Transverse colon (tissue), 4 donors: ENCODE data around the gene LAMB4. TPM values are rescaled to one million over a fixed set of nuclear protein-coding genes. Genes with fewer than 3 reads are reported as not detected.

Source experiments
- DNase-seq: peaks from one replicate; pipeline ENCODE4 v3.0.0-alpha.2; 2019
- H3K27ac ChIP-seq, 4 donors: fragments of 200-600 bp; sonication (generic); 2 replicates each; pipeline ENCODE4 v1.5.1; 2016 to 2018; ENCODE audit warnings: inconsistent platforms in 4 of 4
- H3K27me3 ChIP-seq: fragments of 200-600 bp; sonication (generic); 2 replicates; pipeline ENCODE4 v1.5.1; 2017; ENCODE audit warnings: inconsistent platforms
- H3K36me3 ChIP-seq, 4 donors: fragments of 200-600 bp; sonication (generic); 2 replicates each; pipeline ENCODE4 v1.5.1; 2017 to 2019; ENCODE audit warnings: inconsistent platforms in 4 of 4
- H3K4me1 ChIP-seq, 4 donors: fragments of 200-600 bp; sonication (generic); 2 replicates each; pipeline ENCODE4 v1.5.1; 2017 to 2020; ENCODE audit warnings: inconsistent platforms in 4 of 4
- H3K4me3 ChIP-seq, 4 donors: fragments of 200-600 bp; sonication (generic); 1 replicate in 1 of 4; 2 replicates in 3 of 4; pipeline versions ENCODE4 v1.5.1 to v1.6.1; 2017 to 2019; ENCODE audit warnings: inconsistent platforms in 4 of 4
- H3K9me3 ChIP-seq, 2 donors: fragments of 200-600 bp; sonication (generic); 2 replicates each; pipeline ENCODE4 v1.5.1; 2017 to 2019; ENCODE audit warnings: inconsistent platforms in 2 of 2
- EP300 ChIP-seq: sonication (generic); formaldehyde crosslinking; IDR thresholded peaks from one replicate; pipeline ENCODE4 v1.6.1; 2017; ENCODE audit warnings: antibody characterized with exemption, low read depth
- POLR2A ChIP-seq: fragments of 450-650 bp; IDR thresholded peaks from one replicate; pipeline ENCODE4 v1.6.1; 2016; ENCODE audit warnings: antibody characterized with exemption, mild to moderate bottlenecking, moderate library complexity
- POLR2AphosphoS5 ChIP-seq, 3 donors: sonication (generic); formaldehyde crosslinking; IDR thresholded peaks; one replicate each; pipeline ENCODE4 v1.6.1; 2016; ENCODE audit warnings: antibody characterized with exemption in 3 of 3
- WGBS, 2 donors: methylation state at CpG; one replicate each; pipeline ENCODE4 v1.1.5; 2018; ENCODE audit warnings: low coverage in 1 of 2; 5-methylcytosine and 5-hydroxymethylcytosine counted together
- in situ Hi-C, 4 donors: fragments of 200-750 bp; cut with MboI; loops; one replicate each; pipeline versions ENCODE4 v1.15.0 to v1.15.1; 2017; ENCODE audit warnings: low sequenced_read_pairs in 3 of 4, low pct_ligation_motif_present in 1 of 4, low pct_unique_long_range_greater_than_20kb in 1 of 4
- intact Hi-C: fragments of 100-400 bp; cut with DNase I; formaldehyde crosslinking; loops from one replicate; pipeline ENCODE4 v1.15.1; 2023; ENCODE audit warnings: low total_unique reads
- total RNA-seq, 4 donors: library from RNA; depleted of rRNA; stranded (reverse); fragments of >200 nt; gene quantifications; one replicate each; pipeline ENCODE4 v1.1.0, GENCODE V29; 2016
- TF ChIP-seq, protein P1 (sequence below), 5 experiments: fragments of 200-600 bp in 3 of 5; fragments of 450-650 bp in 2 of 5; sonication (generic) in 3 of 5; IDR thresholded peaks; 1 replicate in 2 of 5; 2 replicates in 3 of 5; pipeline ENCODE4 v1.5.1; 2016 to 2017; ENCODE audit warnings: antibody characterized with exemption in 5 of 5, inconsistent platforms in 3 of 5, mild to moderate bottlenecking in 2 of 5, moderate library complexity in 1 of 5

The LAMB4 gene
- total RNA-seq, 4 donors from 2014 or later: not detected

GRCh38 chr7:108138911-108139310 lies 8.8 kb upstream of the LAMB4 start:
- H3K27ac ChIP-seq: no peak overlapping the region
- DNase-seq: no peak

GRCh38 chr7:108137993-108138392 lies 7.8 kb upstream of the LAMB4 start:
- Histone ChIP-seq H3K36me3 (no peaks in the 10 kb centered on the region), H3K27me3 (no peaks in the 10 kb centered on the region), H3K9me3 (no peaks in the 10 kb centered on the region), H3K4me1 (no peaks in the 10 kb centered on the region), H3K27ac (no peak overlapping the region), H3K4me3 (no peak overlapping the region)
- intact Hi-C loops (no loop called here), in situ Hi-C loops (loop anchor here in 2 of 4 donors (25.0 kb wide), 2 partner anchors 251 to 401 kb away; partner anchors contain the start of genes CBLL1 (in 2 of the 2) and DLD (in 1 of the 2))
- no peak for TF ChIP-seq POLR2AphosphoS5 (IDR thresholded peaks at IDR 0.05)
- no peak for TF ChIP-seq POLR2A
- TF ChIP-seq EP300: no peak
- TF ChIP-seq, protein P1, sequence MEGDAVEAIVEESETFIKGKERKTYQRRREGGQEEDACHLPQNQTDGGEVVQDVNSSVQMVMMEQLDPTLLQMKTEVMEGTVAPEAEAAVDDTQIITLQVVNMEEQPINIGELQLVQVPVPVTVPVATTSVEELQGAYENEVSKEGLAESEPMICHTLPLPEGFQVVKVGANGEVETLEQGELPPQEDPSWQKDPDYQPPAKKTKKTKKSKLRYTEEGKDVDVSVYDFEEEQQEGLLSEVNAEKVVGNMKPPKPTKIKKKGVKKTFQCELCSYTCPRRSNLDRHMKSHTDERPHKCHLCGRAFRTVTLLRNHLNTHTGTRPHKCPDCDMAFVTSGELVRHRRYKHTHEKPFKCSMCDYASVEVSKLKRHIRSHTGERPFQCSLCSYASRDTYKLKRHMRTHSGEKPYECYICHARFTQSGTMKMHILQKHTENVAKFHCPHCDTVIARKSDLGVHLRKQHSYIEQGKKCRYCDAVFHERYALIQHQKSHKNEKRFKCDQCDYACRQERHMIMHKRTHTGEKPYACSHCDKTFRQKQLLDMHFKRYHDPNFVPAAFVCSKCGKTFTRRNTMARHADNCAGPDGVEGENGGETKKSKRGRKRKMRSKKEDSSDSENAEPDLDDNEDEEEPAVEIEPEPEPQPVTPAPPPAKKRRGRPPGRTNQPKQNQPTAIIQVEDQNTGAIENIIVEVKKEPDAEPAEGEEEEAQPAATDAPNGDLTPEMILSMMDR (IDR thresholded peaks at IDR 0.05): no peak
- DNase-seq: no peak
- WGBS, 2 donors: 81 to 94% methylated on average over 3 to 4 of the region's 4 CpGs

More at GRCh38 chr7:108138911-108139310, 8.8 kb upstream of the LAMB4 start:
- Histone ChIP-seq H3K36me3 (no peaks in the 10 kb centered on the region), H3K4me3 (no peak overlapping the region), H3K9me3 (no peaks in the 10 kb centered on the region), H3K4me1 (no peaks in the 10 kb centered on the region), H3K27me3 (no peaks in the 10 kb centered on the region)
- in situ Hi-C loops (loop anchor here in 2 of 4 donors (25.0 kb wide), 2 partner anchors 252 to 402 kb away; partner anchors contain the start of genes CBLL1 (in 2 of the 2) and DLD (in 1 of the 2)), intact Hi-C loops (no loop called here)
- TF ChIP-seq POLR2A: no peak
- TF ChIP-seq, protein P1 (IDR thresholded peaks at IDR 0.05): no peak
- TF ChIP-seq EP300: no peak
- TF ChIP-seq POLR2AphosphoS5 (IDR thresholded peaks at IDR 0.05): no peak

DNA sequence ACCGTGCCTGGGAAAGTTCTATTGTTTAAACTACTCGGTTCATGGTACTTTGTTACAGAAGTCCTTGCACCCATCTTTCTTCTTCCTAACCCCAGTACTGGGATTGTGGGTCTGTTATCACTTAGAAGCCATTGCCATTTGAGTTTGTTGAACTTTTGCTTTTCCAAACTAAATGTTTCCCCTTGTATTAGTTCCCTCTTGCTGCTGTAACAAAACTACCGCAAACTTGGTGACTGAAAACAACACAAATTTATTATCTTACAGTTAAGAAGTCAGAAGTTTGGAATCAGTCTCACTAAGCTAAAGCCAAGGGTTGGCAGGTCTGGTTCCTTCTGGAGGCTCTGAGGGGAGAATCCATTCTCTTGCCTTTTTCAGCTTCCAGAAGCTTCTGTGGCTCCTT lies 6.9 kb upstream of the LAMB4 start:
- H3K36me3 ChIP-seq: no peaks in the 10 kb centered on the region
- WGBS, 2 donors: 75 to 97% methylated on average over 2 to 3 of the region's 3 CpGs
- H3K27me3 ChIP-seq: no peaks in the 10 kb centered on the region
- H3K4me3 ChIP-seq: no peak overlapping the region
- H3K4me1 ChIP-seq: no peaks in the 10 kb centered on the region
- no peak for TF ChIP-seq EP300
- TF ChIP-seq POLR2A: no peak
- TF ChIP-seq POLR2AphosphoS5 (IDR thresholded peaks at IDR 0.05): no peak
- TF ChIP-seq, protein P1 (IDR thresholded peaks at IDR 0.05): no peak
- DNase-seq: no peak
- no peak overlapping the region for H3K27ac ChIP-seq
- intact Hi-C loops (no loop called here), in situ Hi-C loops (loop anchor here in 2 of 4 donors (25.0 kb wide), 2 partner anchors 250 to 400 kb away; partner anchors contain the start of genes CBLL1 (in 2 of the 2) and DLD (in 1 of the 2))
- H3K9me3 ChIP-seq: no peaks in the 10 kb centered on the region

DNA sequence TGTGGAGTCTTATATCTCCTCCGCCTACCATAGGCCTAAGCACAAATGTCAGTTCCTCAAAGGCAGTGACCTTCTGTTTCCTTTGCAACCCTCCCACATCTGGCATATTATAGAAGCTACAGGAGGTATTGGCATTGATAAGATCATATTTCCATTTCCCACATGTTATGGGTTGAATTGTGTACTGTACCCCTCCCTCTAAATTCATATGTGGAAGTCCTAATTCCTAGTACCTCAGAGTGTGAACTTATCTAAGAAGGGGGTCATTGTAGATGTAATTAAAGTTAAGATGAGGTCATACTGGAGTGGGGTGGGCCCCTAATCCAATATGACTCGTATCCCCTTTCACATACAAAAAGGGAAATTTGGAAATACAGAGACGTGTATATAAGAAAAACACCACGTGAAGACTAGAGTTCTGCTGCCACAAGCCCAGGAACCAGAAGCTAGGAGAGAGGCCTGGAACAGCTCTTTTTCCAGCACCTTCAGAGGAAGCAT lies 6.1 kb upstream of the LAMB4 start:
- no peak for TF ChIP-seq POLR2A
- TF ChIP-seq, protein P1 (IDR thresholded peaks at IDR 0.05): no peak
- TF ChIP-seq EP300: no peak
- TF ChIP-seq POLR2AphosphoS5 (IDR thresholded peaks at IDR 0.05): no peak
- no peaks in the 10 kb centered on the region for H3K4me1 ChIP-seq
- in situ Hi-C loops: loop anchor here in 2 of 4 donors (25.0 kb wide), 2 partner anchors 249 to 399 kb away; partner anchors contain the start of genes CBLL1 (in 2 of the 2) and DLD (in 1 of the 2)

More for the DNA sequence above, 6.1 kb upstream of the LAMB4 start:
- H3K4me3 ChIP-seq: no peak overlapping the region
- no peaks in the 10 kb centered on the region for H3K27me3 ChIP-seq
- no peak overlapping the region for H3K27ac ChIP-seq
- no peaks in the 10 kb centered on the region for H3K36me3 ChIP-seq
- H3K9me3 ChIP-seq: no peaks in the 10 kb centered on the region
- intact Hi-C loops: no loop called here
- DNase-seq: no peak
- WGBS, 2 donors: 60 to 79% methylated on average over 2 to 4 of the region's 4 CpGs
